ENCODE results near the gene CPNE8.
"Not testable (repeated sequence)": the region's sequence is repeated elsewhere in the genome, so short reads cannot be mapped to it uniquely, and the experiment has no call there.

The CPNE8 gene

DNA sequence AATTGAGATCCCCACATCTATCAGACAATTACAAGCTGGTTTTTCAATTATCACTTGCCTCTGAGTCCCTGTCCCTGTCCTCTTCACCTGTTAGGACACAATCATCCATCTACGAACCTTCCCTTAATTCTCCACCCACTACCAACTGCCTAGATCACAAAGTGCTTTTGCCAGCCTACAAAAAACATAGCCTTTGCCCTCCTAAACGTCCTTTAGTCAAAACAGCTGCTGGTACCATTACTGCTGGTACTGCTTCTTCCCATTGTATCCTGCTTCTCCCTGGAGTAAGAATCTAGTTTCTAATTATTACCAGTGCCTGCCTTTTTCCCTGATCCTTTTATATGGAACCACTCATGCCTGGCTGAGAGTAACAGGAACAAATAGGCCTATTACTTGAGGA, 82.1 kb downstream of the CPNE8 start:
- DNase-seq: no peak

DNA sequence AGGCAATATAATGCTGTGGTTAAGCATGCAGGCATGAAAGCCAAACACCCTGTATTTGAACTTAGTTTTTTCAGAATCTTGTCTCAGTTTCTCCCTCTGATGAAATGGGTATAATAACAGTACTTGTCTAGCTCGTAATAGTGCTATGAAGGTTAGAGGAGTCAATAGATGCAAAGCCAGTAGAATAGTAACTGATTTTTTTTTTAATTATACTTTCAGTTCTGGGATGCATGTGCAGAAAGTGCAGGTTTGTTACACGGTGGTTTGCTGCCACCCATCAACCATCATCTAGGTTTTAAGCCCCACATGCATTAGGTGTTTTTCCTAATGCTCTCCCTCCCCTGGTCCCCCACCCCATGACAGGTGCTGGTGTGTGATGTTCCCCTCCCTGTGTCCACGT, 87.4 kb downstream of the CPNE8 start:
- DNase-seq: no peak

DNA sequence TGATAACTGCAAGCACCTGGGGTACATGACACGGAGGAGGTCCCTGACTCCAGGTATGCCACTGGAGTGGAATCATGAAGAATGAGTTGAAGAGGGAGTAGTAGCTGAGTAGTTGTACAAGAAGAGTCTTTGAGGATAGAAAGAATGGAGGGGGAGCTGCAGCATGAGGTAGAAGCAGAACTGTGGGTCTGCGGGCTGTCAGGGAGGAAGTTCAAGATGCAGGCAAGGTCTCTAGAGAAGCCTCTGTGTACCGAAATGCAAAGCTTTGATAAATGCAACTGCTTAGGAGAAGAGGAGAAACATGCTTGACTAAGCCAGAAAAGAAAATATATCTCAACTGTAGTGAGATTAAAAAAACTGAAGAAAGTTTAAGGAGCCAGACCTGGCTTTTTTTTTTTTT, 91.5 kb downstream of the CPNE8 start:
- no peak for DNase-seq

DNA sequence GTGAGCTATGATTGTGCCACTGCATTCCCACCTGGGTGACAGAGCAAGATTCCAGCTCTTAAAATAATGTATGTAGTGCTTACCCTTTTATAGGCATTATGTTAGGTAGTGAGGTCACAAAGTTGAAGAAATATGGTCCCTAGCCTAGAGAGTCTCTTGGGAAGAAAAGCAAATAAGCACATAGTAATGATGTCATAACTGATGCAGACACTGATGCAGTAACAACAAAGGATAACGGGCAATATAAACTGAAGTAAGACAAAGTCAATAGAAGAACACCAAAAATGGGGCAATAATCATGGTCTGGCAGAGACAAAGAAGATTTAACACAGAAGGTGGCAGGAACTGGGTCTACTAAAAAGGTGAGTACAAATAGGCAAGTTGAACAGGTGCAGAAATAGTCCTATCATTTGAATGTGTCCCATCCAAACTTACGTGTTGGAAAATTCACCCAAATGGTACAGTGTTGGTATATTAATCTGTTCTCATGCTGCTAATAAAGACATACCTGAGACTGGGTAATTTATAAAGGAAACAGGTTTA, 93.5 kb downstream of the CPNE8 start:
- DNase-seq: no peak

DNA sequence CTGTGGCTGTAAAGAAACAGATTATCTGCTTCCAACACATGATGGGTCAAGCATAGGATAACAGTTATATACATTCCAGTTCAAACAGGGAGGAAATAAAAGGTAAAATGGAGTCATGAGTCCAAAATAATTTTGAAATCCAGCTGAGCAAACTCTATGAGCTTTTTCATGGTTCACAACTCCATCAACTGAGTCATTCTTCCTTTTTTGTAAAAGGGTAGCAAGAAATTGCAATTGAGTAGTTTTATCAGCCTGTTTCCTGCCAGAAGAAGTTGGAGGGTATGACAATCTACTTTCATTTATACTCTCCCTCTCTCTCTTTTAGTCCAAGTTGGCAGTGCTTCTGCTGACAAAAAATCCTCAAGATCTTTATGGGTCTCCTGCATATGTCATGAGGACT, 95.6 kb downstream of the CPNE8 start:
- no peak for DNase-seq

DNA sequence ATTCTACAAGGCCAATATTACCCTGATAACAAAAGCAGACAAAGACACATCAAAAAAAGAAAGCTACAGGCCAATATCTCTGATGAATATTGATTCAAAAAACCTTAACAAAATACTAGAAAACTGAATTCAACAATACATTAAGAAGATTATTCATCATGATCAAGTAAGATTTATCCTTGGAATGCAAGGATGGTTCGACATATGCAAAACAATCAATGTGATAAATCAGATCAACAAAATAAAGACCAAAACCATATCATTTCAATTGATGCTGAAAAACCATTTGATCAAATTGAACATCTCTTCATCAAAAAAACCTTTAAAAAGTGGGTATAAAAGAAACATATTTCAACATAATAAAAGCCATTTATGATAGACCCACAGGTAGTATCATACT, 117.3 kb downstream of the CPNE8 start:
- DNase-seq: no peak

DNA sequence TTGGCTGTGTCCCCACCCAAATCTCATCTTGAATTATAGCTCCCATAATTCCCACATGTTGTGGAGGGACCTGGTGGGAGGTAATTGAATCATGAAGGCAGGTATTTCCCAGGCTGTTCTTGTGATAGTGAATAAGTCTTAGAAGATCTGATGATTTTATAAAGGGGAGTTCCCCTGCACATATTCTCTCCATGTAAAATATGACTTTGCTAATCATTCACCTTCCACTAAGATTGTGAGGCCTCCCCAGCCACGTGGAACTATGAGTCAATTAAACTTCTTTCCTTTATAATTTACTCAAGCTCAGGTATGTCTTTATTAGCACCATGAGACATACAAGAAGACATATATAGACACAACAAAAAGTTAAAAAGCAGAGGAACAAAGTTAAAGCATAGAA, 120.0 kb downstream of the CPNE8 start:
- no peak for DNase-seq

DNA sequence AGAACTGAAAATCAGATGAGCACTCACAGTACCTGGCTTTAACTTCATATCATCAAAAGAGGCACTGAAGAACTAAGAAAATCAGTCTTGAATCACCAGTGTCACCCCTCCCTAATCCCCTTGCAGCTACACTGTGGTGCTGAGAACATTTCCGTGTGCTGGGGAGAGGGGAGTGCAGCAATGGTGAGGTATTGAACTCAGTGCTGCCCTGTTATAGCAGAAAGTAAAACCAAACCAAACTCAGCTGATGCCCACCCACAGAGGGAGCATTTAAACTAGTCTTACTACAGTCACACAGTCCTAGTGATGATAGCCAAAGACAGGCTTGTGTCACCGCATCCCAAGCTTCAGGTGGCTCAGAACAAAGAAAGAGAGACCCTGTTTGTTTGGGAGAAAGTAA, 122.1 kb downstream of the CPNE8 start:
- DNase-seq: no peak

DNA sequence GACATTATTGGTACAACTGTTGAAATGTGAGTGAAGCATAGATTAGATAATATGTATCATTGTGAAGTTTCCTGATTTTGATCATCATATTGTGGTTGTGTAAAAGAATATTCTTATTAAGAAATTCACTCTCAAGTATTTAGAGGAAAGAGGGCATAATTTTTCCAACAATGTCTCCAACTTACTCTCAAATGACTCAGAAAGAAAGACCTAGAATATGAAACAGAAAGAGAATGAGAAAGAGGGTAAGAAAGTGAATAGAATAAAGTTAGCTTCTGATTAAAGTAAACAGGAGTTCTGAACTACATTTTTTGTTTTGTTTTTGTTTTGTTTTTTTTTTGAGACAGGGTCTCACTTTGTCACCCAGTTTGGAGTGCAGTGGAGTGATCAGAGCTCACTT, 123.0 kb downstream of the CPNE8 start:
- no peak for DNase-seq

DNA sequence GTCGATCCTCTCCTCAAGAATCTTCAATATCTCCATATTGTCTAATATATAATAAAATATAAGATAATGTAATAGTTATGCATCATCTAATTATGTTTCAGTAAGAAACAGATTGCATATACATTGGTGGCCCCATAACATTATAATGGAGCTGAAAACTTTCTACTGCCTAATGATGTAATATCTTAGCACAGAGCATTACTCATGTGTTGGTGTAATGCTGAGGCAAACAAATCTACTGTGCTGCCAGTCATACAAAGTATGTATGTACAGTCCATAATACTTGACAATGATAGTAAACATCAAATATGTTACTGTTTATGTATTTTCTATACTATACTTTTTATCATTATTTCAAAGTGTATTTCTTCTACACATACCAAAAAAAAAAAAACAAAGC, 128.7 kb downstream of the CPNE8 start:
- DNase-seq: no peak

DNA sequence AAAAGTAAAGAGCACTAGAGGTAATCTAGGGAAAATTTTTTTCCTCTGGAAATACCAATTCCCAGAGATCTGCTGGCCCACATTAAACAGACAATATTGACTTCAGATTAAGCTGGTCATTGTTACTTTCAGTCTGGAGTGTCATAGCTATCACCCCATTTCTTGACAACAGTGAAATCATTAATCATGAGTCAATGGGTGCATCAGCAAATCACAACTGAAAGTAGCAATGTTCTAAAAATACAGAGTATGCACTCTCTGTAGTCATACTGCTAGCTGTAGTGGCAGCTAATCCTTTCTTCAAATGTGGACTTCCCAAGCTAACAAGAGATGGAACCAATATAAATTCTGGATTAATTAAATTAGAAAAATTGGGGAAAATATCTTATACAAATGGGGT, 129.9 kb downstream of the CPNE8 start:
- no peak for DNase-seq

DNA sequence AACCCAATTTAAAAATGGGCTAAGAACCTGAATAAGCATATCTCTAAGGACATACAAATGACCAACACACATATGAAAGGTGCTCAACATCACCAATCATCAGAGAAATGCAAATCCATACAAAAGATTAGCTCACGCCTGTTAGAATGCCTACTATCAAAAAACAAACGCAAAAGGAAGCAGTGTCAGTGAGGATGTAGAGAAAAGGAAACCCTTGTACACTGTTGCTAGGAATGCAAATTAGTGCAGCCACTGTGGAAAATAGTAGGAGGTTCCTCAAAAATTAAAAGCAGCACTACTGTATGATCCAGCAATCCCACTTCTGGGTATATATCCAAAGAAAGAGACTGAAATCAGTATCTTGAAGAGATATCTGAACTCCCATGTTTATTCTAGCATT, 133.0 kb downstream of the CPNE8 start:
- DNase-seq: no peak

DNA sequence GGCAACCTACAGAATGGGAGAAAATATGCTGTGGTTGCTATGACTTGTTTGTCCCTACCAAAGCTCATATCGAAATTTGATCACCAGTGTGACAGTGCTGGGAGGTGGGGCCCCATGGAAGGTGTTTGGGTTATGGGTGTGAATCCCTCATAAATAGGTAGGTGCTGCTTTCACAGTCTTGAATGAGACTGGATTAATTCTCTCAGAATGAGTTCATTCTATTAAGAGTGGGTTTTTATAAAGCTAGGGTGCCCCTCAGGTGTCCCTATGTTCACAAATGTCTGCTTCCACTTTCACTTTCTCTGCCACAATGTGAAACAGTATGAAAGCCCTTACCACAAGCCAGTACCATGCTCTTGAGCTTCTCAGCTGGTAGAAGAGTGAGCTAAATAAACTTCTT, 133.5 kb downstream of the CPNE8 start:
- no peak for DNase-seq

DNA sequence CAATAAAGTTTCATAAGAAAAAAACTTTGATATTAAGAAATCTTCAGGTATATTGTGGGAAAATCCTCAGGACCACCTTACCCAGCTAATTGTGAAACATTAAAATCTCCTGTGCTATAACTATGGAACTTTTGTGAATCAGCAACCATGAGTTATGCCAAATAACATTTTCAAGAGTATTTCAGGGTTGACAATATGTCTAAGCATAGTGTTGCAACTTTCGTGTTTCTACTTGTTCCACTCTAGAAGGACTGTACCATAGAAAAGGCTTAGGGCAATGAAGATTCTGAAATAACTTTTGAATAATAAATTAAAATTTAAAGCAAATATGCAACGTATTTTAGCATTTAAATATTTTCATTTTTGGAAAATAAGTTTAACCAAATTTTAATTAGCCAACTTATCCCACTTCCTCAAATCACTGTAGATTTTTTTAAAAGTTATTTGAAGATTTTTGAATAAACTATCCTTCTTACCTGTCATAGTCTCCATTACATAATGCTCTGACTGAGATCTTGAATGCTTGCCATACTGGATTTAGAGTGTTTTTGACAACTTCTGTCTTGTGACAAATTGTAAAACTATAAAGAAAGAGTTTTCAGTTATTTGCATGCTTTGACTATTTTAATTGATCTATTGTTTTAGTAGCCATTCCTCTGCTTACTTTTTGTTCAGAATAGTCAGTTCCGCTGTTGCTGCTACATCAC, 143.6 kb downstream of the CPNE8 start:
- no peak for DNase-seq

DNA sequence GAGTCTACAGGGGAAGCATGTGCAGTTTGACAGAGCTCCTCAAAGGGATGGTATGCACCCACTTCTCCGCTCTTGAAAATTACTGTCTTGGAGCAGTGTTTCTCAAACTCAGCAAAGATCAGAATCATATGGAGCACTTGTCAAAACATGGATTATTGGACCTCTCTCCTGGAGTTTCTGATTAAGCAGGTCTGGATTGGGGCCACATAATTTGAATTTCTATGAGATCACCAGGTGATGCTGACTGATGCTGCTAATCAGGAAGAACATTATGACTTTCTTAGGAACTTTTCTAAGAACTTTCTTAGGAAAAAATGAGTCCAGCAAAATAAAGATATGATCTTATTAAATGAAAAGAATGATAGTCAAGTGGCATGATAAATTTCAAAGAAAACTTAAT, 144.3 kb downstream of the CPNE8 start:
- no peak for DNase-seq

DNA sequence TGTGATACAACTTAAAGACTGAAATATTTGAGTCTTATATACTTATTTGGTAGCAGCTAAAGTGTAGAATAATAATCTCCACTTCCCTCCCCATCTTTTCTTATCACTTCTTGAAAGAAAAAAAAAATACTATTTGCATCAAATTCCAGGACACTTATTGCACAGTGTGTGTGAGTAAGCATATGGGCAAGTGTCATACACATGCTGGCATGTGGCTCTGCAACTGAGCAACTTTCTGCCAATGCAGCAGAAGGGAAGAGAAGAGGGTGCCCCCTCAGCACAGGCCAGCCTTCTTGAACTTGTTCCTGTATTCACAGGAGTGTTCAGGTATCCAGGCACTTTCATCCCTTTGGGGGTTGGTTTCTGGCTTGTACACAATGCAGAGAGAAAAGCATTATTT, 145.8 kb downstream of the CPNE8 start:
- no peak for DNase-seq

DNA sequence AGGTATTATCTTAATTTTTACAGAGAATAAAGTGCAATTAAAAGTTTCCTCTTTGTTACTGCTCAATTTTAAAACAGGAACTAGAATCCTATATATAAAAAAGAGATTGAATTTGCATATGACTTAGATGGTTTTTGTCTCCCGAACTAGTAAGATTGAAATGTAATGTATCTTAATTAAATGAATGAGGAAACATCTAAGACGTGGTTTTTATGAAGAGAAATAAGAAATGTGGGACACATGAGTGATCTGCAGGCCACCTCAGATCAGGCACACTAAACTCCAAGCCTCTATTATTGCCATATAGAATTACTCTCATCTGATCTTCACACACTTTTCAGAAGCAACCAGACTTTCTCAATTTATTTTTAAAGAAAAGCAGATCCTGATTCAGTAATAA, 158.6 kb downstream of the CPNE8 start:
- no peak for DNase-seq

DNA sequence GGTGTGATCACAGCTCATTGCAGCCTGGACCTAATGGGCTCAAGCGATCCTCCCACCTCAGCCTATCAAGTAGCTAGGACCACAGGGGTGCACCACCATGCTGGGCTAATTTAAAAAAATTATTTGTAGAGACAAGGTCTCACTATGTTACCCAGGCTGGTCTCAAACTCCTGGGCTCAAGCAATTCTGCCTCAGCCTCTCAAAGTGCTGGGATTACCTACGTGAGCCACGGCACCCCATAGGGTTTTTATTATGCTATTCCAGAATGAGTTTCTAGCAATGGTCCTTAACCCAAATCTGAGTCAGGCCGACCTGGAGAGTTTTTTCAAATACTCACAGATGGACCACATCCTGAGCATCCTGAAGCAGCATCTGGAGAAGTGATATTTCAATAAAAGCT, 159.8 kb downstream of the CPNE8 start:
- DNase-seq: no peak

DNA sequence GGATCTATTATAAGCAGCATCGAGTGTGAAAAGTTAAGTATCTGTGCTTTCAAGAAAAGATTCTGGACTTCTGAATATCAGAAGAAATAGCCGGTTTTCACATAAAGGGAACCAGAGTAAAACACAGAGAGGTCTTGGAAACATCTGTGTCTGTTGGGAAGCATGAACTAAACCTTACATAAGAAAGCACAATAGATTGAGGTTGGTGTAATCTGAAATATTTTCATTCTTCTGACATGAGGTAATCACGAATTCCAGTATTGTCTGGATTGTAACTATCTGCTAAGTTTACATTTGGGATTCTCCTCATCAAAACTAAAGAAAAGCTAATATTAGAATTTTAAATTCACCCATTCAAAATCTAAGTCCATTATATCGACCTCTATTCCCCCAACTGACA, 161.3 kb downstream of the CPNE8 start:
- DNase-seq: no peak

DNA sequence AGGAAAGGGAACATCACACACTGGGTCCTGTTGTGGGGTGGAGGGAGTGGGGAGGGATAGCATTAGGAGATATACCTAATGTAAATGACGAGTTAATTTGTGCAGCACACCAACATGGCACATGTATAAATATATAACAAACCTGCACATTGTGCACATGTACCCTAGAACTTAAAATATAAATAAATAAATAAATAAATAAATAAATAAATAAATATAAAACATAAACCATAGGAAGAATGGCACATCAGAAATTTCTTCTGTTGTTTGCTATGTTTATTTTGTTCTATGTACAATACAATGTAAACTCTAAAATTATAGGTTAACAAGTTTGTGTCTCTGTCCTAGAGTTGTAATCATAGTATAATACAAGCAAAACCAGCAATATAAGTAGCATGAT, 162.9 kb downstream of the CPNE8 start:
- DNase-seq: not testable (repeated sequence)

DNA sequence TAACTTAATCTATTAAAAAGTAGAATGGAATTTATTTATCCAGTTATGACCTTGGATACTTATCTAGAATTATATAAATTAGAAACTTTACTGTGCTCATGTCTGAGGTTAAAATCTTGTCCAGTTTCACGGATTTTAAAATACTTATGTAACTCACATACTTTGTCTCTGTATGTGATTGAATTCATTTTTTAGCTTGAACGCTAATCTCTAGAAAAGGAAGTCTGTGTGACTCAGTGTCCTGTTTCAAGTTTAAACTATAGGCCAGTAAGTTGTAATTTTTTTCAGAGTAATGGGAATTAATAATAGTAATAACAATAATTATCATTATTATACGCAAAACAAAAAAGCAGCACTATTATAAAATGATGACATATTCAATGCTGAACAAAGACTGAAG, 168.6 kb downstream of the CPNE8 start:
- no peak for DNase-seq

DNA sequence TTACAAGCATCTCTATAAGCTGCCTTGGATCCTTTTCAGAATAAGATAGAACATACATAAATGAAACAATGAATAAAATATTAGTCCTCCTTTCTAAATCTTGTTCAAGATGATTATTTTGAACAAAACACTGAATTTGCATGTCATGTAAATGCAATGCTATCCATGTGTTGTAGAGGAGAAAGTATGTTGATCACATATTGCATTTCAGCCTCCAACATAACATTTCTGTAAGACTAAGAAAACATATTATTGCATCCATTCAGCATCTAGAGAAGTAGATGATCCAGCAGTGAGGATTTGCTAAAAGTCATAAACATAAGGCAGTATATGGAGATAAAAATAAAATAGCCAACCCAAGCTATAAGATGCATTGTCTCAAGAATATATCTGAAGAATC, 172.6 kb downstream of the CPNE8 start:
- no peak for DNase-seq

DNA sequence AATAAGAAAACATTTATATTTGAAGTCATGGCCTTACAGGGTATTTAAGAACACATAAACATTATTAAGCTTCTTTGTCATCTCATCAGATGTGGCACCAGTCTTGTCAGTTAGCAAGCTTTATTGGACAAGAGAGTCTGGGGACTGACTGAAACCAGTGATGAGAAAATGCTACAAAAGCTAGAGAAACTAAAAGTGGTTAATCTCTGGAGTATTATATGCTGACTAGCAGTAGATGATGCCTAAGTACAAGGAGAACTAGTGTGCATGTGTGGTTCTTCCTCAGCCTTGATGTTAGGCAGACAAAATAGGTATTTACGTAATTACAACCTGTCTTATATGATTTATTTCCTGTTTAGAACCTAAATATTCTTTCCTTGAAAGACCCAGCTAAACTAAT, 176.5 kb downstream of the CPNE8 start:
- DNase-seq: no peak

DNA sequence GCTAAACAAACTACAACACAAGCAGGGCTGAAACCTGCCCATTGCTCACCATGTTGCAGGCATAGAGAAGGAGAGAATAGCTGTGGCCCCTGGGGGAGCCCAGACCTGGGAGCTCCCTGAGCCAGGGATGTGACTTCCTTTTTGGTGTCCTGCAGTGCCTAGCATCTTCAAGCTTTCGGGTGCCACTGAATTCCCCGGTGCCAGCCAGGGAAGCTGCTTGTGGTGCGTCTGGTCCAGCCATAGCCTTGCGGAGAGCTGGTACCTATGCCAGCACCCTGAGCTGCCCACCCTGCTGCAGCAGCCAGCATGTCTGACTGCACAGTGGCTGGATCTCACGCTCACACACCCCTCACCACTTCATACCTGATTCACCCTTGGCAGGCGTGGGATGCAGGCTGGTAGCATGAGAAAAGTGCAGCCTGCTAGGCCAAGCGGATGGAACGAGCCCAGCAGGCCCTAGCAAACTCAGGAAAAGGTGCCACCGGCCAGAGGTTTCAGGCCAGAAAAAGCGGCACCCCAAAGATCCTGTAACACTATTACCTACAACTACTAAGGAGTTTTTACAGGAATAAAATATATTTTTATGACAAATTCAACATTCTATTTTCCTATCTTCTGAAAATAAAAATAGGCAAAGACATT, 183.7 kb downstream of the CPNE8 start:
- DNase-seq: no peak

DNA sequence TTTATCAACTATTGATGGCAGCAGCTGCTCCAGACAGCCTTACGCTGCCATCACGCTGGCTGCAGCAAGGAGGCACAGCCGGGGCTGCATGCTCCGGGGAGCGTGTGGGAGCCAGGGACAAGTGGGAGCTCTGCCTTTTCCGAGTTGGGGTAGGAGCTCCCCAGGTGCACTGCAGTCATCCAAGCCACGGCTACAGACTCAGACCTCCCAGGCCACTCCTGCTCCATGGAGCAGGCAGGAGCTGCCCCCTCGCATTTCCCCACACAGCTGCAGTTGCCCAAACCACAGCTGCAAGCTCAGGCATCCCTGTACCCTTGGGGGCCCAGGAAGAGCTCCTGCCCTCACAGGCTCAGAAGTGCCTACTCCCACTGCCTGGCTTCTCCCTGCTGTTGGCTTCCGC, 184.7 kb downstream of the CPNE8 start:
- DNase-seq: no peak

Data from NCI-H1694 treated with DMSO at 0.1 percent for 48 hours (cell line).